ENCODE data around the gene PHOSPHO1. TPM values are rescaled to one million over a fixed set of nuclear protein-coding genes. Genes with fewer than 3 reads are reported as not detected.

Gene PHOSPHO1
- total and polyA plus RNA-seq, 2 of the 13 experiments (the other 11 are each of a cell fraction or from before 2014, with no cell fraction given): not detected

- TF ChIP-seq STAT5B (CRISPR knock-in tag; IDR thresholded peaks at IDR 0.05) (no peak), ZNF614 (CRISPR knock-in tag; IDR thresholded peaks at IDR 0.05; ENCODE audit: borderline replicate concordance) (no peak), HOXA5 (CRISPR knock-in tag; IDR thresholded peaks at IDR 0.05) (peak; percentile 50; the same call in 1 of the 2 replicates), ZFP1 (CRISPR knock-in tag; IDR thresholded peaks at IDR 0.05) (no peak), RAD21 (CRISPR knock-in tag; IDR thresholded peaks at IDR 0.05) (peak; percentile 56; the same call in 1 of the 2 replicates), SATB2 (CRISPR knock-in tag; IDR thresholded peaks at IDR 0.05) (no peak), TCF7 (IDR thresholded peaks at IDR 0.05; ENCODE audit: low read depth) (no peak), MAX (IDR thresholded peaks at IDR 0.05) (no peak), ZNF674 (CRISPR knock-in tag; IDR thresholded peaks at IDR 0.05; ENCODE audit: low read depth) (no peak), MIER2 (CRISPR knock-in tag; IDR thresholded peaks at IDR 0.05) (no peak), ZBTB25 (CRISPR knock-in tag; IDR thresholded peaks at IDR 0.05) (peak; percentile 45; the same call in 1 of the 2 replicates), ZBTB20 (CRISPR knock-in tag; IDR thresholded peaks at IDR 0.05; ENCODE audit: borderline replicate concordance, low read depth) (no peak), ZBTB38 (CRISPR knock-in tag; IDR thresholded peaks at IDR 0.05) (no peak), GRHL1 (CRISPR knock-in tag; conservative IDR thresholded peaks at IDR 0.05) (no peak), ZMYM2 (CRISPR knock-in tag; IDR thresholded peaks at IDR 0.05) (no peak), PRPF4 (IDR thresholded peaks at IDR 0.05; ENCODE audit: low read depth, low read length, poor library complexity, severe bottlenecking) (no peak), NR0B2 (CRISPR knock-in tag; IDR thresholded peaks at IDR 0.05) (no peak), ZNF101 (CRISPR knock-in tag; IDR thresholded peaks at IDR 0.05; ENCODE audit: borderline replicate concordance, low read depth) (no peak), TBX2 (CRISPR knock-in tag; IDR thresholded peaks at IDR 0.05; ENCODE audit: borderline replicate concordance) (peak; percentile 36; the same call in 1 of the 2 replicates), CHCHD3 (CRISPR knock-in tag; IDR thresholded peaks at IDR 0.05) (no peak), ZBTB7B (CRISPR knock-in tag; IDR thresholded peaks at IDR 0.05) (peak; percentile 49; the same call in 1 of the 2 replicates), ZNF276 (CRISPR knock-in tag; IDR thresholded peaks at IDR 0.05; ENCODE audit: low read depth) (peak; percentile 26; the same call in 1 of the 2 replicates), ZNF747 (CRISPR knock-in tag; IDR thresholded peaks at IDR 0.05; ENCODE audit: borderline replicate concordance) (0 out of 2 replicates have a peak, but pooled peaks have one; percentile 19), KLF9 (CRISPR knock-in tag; IDR thresholded peaks at IDR 0.05; ENCODE audit: low read depth) (no peak), ZNF780A (CRISPR knock-in tag; IDR thresholded peaks at IDR 0.05) (no peak), MLLT10 (CRISPR knock-in tag; IDR thresholded peaks at IDR 0.05) (no peak), SMC3 (IDR thresholded peaks at IDR 0.05; ENCODE audit: low read length) (peak; percentile 69), RXRA (CRISPR knock-in tag; IDR thresholded peaks at IDR 0.05) (no peak), AGO2 (optimal IDR thresholded peaks at IDR 0.05; ENCODE audit: low read depth, low read length) (no peak)
These were observed 50.3 kb downstream of the PHOSPHO1 start (continued) for GRCh38 chr17:49180303-49180702.
